Mammary epithelial cell (primary cell): ENCODE measurements around the gene PHLDB2.

Experiments used
- CTCF ChIP-seq, 2 donors: IDR thresholded peaks in 1 of 2; conservative IDR thresholded peaks in 1 of 2; 2 replicates each; pipeline ENCODE4 v1.5.1; 2011 to 2012; ENCODE audit warnings: inconsistent platforms in 2 of 2, low read length in 2 of 2, mild to moderate bottlenecking in 2 of 2, control low read depth in 1 of 2, low read depth in 1 of 2; ENCODE audit not compliant: insufficient read depth in 1 of 2; ENCODE audit errors: extremely low read depth in 1 of 2
- EZH2 ChIP-seq: IDR thresholded peaks from 2 replicates; pipeline ENCODE4 v1.6.1; 2012; ENCODE audit warnings: low read length, inconsistent platforms, borderline replicate concordance

GRCh38 chr3:111838133-111838532, 20.9 kb upstream of the PHLDB2 start:
- TF ChIP-seq CTCF (conservative IDR thresholded peaks at IDR 0.05 in 1 of 2, IDR thresholded peaks at IDR 0.05 in 1 of 2; ENCODE audit: extremely low read depth in 1 of 2, insufficient read depth in 1 of 2, low read depth in 1 of 2, low read length in 2 of 2) (no peak), EZH2 (no peak)
